NCI-H82 (cell line): ENCODE results near the gene VPS18.
"Not testable (repeated sequence)": the region's sequence is repeated elsewhere in the genome, so short reads cannot be mapped to it uniquely, and the experiment has no call there.

ENCODE experiments used
- DNase-seq: peaks from one replicate; lab custom pipeline; 2025; lab: John Stamatoyannopoulos, UW

Gene VPS18, protein sequence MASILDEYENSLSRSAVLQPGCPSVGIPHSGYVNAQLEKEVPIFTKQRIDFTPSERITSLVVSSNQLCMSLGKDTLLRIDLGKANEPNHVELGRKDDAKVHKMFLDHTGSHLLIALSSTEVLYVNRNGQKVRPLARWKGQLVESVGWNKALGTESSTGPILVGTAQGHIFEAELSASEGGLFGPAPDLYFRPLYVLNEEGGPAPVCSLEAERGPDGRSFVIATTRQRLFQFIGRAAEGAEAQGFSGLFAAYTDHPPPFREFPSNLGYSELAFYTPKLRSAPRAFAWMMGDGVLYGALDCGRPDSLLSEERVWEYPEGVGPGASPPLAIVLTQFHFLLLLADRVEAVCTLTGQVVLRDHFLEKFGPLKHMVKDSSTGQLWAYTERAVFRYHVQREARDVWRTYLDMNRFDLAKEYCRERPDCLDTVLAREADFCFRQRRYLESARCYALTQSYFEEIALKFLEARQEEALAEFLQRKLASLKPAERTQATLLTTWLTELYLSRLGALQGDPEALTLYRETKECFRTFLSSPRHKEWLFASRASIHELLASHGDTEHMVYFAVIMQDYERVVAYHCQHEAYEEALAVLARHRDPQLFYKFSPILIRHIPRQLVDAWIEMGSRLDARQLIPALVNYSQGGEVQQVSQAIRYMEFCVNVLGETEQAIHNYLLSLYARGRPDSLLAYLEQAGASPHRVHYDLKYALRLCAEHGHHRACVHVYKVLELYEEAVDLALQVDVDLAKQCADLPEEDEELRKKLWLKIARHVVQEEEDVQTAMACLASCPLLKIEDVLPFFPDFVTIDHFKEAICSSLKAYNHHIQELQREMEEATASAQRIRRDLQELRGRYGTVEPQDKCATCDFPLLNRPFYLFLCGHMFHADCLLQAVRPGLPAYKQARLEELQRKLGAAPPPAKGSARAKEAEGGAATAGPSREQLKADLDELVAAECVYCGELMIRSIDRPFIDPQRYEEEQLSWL

DNA sequence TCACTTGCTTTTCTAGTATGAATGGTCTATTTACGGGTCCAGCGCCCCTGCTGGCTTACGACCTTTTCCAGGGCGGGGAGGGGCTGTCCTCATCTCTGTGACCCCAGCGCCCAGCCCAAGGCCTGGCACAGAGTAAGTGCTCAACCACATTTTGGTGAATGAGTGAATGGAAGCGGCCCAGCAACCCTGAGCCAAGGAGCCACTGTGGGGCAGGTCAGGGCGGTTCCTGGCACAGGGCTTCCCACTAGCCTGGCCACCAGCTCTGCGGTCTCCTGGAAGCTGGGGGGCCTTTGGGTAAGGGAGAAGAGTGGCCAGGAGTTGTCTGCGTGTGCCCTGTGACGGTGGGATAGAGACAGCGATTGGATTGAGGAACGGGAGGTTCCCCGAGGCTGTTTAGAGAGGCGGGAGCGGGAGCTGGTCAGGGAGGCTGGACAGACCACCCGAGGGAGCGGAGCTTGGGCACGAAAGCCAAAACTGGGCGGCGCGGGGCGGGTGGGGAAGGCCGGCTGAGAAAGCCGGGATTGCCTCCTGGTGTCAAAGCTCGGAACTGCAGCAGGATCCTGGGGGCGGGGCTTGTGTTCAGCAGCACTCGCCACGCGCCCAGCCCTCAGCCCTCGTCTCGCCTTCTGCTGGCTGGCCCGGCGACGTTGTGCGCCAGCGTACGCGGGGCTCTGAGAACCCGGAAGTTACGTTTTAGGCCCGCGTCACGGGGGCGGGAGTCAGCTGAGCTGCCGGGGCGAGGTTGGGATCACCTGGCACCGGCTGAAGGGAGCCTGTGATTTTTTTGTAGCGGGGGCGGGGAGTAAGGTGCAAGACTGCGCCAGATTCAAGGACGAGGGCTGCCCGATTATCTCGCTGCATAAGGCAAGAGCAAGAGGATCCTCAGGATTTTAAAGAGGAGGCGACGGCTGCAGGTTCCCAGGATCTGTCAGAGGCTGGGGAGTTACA is at the start of gene VPS18:
VPS18 (plus strand) TSS at position 718 of the 948 bp plus-strand sequence. CDS start 319 bp downstream, outside the sequence.
- peak; percentile 99 for DNase-seq

DNA sequence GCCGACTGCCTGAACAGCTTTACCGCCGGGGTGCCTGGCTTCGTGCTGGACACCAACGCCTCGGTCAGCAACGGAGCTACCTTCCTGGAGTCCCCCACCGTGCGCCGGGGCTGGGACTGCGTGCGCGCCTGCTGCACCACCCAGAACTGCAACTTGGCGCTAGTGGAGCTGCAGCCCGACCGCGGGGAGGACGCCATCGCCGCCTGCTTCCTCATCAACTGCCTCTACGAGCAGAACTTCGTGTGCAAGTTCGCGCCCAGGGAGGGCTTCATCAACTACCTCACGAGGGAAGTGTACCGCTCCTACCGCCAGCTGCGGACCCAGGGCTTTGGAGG is 49.6 kb upstream of the VPS18 start:
- no peak for DNase-seq

DNA sequence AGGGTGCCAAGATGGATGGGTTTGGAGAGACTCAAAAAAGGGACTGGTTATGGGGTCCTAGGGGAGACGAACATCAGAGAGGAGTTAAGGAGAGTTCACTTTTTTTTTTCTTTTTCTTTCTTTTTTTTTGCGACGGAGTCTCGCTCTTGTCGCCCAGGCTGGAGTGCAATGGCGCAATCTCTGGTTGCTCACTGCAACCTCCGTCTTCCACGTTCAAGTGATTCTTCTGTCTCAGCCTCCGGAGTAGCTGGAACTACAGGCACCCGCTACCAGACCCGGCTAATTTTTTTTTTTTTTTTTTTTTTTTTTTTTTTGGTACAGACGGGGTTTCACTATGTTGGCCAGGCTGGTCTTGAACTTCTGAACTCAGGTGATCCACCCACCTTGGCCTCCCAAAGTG is 49.2 kb upstream of the VPS18 start:
- DNase-seq: no peak

DNA sequence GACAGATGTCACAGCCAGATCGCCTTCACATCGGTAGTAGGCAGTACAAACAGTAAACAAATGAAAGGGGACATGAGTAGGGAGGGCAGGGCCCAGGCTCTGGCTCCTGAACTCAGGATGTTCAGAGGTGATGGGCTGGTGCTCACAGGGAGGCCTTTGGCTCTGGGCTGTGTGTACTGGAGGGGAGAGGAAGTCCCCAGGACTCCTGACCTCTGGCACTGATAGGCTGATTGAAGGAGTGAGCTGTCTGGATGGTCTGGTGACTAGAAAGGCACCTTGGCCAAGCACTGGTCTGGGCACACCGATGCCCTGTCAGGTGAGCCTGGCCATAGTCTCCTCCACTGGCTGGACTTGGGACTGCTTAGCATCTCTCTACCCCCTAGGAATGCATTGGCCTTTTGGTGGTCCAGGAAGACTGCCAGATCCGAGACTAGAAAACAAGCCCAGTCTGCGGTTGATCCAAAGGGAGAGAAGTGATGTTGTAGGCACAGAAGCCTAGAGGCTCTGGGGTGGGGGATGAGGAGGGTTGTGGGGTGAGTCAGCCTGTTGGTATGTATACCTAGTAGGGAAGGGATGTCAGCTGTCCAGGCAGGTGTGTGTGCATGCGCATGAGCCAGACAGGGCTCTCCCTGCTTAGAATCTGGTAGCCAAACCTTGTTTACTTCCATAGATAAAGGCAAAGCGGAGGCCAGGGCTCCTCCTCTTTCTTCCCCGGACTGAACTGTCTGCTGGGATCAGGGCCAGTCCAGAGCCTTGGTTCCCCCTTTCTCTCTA is 48.6 kb upstream of the VPS18 start:
- peak; percentile 62 for DNase-seq

DNA sequence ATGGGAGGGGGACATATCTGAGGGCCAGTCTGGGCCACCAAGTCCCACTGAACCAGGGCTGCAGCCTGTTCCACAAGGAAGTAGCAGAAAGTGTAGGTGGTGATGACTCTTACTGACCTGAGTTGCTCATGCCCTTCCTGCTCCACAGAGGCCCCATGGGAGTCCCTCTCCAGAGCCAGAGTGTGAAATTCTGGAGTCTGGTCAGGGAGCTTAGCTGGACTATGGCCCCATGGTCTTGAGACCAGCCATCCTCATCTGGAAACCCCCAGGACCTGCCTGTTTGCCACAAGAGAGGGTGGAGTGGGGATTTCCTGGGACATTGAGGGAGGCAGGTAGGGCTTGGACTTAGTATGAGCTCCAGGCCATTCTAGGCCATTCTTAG is 47.4 kb upstream of the VPS18 start:
- no peak for DNase-seq

DNA sequence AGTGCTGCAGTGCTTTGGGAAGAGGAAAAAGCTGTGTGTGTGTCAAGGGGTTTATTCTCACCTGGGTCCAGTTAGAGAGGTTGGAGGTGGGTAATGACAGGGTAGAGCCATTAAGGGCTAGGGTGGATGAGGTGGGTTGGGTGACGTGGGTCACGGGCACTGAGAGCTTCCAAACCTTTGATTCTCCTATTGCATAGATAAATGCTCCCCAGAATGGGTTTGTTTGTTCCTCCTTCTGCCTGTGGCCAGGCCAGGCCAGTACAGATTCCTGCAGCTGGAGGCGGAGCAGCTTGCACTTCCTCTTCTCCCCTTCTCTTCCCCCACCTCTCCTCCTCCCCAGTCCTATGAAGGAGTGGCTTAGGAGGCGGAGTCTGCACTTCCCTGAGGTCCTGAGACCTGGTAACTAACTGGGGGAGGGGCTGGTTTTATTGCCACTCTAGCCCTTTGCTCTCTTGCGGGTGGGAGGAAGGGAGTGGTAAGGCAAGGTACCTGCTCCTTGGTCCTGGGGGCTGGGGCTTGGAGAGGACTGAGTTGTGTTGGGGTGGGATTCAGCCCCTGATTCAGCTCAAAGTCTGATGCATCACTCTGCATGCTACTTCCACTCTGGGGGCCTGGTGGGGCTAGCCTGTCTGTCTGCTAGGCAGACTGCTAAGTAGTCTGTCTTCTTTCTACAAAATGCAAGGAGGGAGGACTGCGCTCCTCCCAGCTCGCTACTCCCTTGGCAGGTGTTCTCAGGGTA is 46.9 kb upstream of the VPS18 start:
- peak; percentile 97 for DNase-seq

DNA sequence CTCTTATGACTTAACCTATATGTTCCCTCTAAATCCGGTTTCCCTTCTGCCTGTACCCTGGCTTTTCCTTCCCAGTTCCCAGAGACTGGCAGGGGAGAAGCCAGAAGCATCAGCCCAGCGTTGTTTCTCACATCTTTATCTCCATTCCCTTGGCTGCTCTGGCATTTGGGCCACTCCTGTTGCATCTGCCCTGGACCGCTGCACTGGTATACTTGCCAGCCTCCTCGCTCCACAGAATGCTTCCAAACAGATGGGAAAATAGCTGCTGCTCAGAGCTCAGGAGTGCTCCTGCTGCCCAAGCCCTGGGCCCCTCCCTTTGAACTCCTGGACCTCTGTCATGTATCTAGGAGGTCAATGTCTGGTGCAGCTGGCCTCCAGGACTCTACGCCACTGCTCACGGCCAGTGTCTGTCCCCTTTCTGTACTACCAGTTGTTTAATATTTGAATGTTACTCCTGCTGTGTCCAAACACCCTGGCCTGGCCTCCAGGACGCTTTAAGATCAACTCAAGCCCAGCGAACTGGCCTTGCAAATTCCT is 43.6 kb upstream of the VPS18 start:
- DNase-seq: peak; percentile 47

DNA sequence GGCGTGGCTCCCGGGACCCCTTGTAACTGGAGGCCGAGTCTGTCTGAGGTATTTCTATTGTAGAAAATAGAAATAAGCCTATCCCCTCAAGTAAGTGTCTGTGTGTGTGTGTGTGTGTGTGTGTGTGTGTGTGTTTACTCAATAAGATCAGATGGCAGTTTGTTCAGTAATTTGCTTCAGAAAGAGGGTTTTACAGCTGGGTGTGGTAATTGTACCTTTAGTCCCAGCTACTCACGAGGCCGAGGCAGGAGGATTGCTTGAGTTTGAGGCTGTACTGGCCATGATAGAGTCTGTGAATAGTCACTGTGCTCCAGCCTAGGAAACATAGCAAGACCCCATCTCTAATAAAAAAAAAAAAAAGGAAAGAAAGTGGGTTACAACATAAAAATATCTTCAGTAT is 41.7 kb upstream of the VPS18 start:
- no peak for DNase-seq

DNA sequence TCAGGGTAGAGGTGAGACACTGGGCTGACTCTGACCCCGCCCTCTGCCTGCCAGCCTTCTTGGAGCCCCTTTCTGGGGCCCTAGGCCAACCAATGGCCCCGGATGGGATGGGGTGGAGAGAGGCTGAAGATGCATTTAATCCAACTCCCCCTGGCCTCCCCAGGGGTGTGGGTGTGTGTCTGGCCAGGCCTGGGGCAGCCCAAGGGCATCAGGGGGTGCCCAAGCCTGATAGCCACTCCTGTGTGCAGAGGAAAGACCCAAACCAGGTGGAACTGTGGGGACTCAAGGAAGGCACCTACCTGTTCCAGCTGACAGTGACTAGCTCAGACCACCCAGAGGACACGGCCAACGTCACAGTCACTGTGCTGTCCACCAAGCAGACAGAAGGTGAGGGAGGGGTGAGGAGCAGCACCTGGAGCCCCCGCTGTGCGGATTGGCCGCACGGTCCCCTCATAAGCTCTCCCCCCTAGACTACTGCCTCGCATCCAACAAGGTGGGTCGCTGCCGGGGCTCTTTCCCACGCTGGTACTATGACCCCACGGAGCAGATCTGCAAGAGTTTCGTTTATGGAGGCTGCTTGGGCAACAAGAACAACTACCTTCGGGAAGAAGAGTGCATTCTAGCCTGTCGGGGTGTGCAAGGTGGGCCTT is 40.9 kb upstream of the VPS18 start:
- DNase-seq: no peak

DNA sequence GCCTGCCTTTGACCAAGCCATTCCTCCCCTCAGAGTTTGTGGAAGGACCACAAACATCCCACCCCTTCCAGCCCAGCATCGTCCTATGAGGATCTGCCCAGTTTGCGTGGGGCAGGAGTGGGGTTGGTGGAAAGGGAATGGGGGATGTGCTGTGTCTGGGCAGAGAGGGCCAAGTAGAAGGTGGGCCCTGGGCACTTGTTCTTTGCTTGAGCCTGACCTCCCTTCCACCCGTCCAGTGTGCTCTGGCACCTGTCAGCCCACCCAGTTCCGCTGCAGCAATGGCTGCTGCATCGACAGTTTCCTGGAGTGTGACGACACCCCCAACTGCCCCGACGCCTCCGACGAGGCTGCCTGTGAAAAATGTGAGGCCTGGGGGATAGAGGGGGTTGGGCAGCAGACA is 40.1 kb upstream of the VPS18 start:
- DNase-seq: no peak

DNA sequence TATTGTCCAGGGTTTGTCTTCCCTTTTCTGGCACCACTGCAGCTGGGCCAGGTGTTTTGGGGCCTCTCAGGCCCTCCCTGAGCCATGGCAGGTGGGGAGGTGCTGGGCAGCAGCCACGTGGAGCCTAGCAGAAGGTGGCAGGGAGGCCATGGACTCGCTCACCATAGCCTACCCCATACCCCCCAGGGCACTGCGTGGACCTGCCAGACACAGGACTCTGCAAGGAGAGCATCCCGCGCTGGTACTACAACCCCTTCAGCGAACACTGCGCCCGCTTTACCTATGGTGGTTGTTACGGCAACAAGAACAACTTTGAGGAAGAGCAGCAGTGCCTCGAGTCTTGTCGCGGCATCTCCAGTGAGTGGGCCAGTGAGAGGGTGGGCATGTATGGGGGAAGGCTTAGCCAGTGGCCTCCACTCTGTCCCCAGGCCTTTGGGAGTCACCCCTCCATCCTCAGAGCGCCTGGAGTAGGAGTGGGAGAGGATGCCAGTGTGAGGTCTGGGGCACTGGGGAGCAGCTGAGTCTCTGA is 38.5 kb upstream of the VPS18 start:
- DNase-seq: no peak

DNA sequence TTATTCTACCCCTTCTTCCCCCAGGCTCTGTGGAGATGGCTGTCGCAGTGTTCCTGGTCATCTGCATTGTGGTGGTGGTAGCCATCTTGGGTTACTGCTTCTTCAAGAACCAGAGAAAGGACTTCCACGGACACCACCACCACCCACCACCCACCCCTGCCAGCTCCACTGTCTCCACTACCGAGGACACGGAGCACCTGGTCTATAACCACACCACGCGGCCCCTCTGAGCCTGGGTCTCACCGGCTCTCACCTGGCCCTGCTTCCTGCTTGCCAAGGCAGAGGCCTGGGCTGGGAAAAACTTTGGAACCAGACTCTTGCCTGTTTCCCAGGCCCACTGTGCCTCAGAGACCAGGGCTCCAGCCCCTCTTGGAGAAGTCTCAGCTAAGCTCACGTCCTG is 37.5 kb upstream of the VPS18 start:
- no peak for DNase-seq

DNA sequence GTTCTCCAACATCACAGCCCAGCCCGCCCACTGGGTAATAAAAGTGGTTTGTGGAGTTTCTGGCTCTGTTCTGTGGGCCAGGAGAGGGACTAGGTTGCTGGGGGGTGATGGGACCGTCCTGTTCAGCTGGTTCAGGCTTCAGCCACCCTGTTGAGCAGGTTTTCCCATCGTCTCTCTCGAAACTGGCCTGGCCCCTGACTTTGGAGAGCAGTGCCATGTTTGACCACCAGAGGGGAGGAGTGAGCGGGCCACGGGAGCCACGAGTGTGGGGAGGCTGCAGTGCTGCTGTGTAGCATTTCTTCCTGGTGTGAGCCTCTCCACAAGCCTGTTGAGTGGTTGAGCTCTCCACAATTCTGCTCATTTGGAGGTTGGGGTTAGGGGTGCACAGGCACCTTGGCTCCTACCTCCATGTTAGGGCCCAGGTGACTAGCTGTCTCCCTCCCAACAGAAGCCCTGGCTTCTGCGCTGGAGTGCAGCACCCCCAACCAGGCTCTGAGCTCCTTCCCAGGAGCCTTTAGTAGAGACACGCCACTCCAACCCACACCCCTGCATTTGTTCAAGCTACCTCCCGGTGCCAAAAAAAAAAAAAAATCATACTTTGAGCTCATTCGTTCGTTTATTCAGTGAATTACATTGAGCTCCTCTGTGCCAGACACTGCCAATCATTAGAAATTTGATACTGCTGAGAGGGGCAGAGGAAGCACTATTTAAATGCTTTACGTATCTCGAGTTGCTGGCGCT is 36.5 kb upstream of the VPS18 start:
- peak; percentile 86 for DNase-seq

DNA sequence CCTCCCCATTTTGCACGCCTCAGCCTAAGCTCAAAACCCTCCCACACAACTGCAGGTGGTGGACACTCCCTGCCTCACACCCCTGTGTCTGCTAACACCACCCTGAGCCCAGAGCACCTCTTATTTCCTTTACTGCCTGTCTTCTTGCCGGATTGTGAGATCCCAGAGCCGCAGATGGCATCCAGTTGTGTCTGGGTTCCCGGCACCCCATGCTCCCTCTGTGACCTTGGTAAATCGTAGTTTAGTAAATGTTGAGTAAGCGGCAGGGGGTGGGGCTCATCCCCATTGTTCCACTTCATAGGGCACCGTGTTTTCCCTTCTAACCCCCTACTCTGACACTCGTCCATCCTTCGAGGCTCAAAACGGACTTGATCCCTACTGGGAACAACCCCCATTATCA is 35.5 kb upstream of the VPS18 start:
- no peak for DNase-seq

DNA sequence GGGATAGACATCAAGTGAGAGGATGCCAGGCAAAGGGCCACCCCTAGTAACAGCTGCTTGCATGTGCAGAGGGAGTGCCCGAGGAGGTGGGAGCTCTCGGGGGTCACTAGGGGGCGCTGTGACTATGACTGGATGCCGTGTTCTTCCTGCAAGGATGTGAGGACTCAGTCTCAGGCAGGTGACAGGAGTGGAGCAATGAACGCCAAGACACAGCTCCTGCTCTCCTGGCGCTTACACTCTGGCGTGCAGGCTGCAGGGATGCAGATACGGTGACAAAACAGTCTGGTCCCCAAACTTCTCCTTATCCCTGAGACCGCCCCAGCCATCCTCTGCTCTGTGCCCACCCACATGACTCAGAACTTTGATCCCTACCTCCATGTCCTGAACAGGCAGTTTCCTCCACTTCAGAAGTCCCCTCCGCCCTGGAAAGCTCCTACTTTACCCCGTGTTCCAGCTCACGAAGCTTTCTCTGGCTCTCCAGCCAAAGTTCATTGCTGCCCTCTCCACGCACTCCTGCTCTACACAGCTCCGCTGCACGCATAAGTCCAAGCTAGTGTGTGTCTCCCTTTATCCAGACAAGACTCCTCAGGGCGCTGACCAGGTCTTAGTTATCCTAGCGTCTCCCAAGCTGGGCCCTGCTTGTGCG is 34.9 kb upstream of the VPS18 start:
- DNase-seq: peak; percentile 91

DNA sequence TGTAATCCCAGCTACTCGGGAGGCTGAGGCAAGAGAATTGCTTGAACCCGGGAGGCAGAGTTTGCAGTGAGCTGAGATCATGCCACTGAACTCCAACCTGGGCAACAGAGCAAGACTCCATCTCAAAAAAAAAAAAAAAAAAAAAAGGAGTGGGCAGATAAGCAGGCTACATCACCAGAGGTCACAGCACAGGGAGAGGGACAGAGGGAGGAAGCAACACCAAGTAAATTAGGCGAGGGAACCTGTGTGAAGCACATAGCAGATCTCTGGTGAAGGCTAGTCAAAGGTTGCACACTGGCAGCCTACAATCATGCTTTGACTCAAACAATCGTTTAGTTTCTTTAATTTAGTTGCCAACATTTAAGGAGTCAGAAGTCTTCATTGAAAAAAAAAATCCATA is 33.1 kb upstream of the VPS18 start:
- not testable (repeated sequence) for DNase-seq

DNA sequence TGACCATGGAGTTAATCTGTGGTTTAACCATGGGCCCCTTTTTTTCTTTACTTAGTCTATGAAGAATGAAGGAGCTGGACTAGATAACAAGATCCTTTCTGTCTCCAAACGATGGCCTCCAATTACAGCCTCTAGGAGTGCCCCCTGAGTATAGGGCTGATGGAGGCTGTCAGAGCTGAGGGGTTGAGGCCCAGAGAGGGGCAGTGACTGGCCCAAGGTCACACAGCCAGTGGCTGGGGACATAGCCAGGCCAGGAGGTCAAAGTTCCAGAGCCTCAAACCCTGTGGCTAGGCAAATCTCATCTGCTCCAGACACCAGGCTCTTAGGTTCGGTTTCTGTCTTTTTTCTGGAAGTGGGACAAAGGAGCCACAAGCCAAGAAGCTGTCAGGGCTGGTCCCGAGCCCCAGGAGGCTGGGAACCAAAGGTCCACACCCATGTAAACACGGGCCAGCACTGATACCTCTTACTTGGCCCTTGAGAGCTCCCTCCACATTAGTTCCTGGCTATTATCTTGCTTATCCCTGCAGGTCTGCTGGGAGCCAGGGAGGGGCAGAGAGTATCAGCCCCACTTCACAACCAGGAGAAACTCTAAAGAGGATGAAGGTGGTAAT is 30.5 kb upstream of the VPS18 start:
- no peak for DNase-seq

DNA sequence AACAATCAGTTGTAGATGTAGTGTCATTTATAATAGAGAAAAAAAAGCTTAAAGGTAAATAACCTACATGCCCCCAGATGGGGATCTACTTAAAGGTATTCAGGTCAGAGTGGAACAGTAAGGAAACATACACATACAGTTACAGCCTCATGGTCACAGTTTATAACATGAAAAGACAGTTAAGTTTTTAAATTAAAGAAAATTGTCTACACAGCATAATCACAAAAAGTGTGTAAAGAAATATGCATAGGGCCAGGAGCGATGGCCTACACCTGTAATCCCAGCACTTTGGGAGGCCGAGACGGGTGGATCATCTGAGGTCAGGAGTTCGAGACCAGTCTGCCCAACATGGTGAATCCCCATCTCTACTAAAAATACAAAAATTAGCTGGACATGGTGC is 27.1 kb upstream of the VPS18 start:
- no peak for DNase-seq
